HUES64 (cell line): ENCODE measurements around the gene CLASP1.

Experiments used
- H3K27ac ChIP-seq: 2 replicates; pipeline ENCODE4 v1.7.0; 2013; ENCODE audit warnings: low read depth, low read length, inconsistent platforms
- H3K27me3 ChIP-seq: 2 replicates; pipeline ENCODE4 v1.6.1; 2013; ENCODE audit warnings: mild to moderate bottlenecking, low read length; ENCODE audit not compliant: insufficient read depth
- H3K36me3 ChIP-seq: 2 replicates; pipeline ENCODE4 v1.6.1; 2013; ENCODE audit warnings: mild to moderate bottlenecking, low read length; ENCODE audit not compliant: insufficient read depth
- H3K4me1 ChIP-seq: 2 replicates; pipeline ENCODE4 v1.6.1; 2013; ENCODE audit warnings: mild to moderate bottlenecking, low read length, moderate library complexity; ENCODE audit not compliant: insufficient read depth
- H3K4me3 ChIP-seq: 2 replicates; pipeline ENCODE4 v1.5.1; 2013; ENCODE audit warnings: mild to moderate bottlenecking, low read length, moderate library complexity
- H3K9ac ChIP-seq: 2 replicates; pipeline ENCODE4 v1.6.1; 2013; ENCODE audit warnings: mild to moderate bottlenecking, low read depth, low read length
- H3K9me3 ChIP-seq: 2 replicates; pipeline ENCODE4 v1.6.1; 2013; ENCODE audit warnings: low read depth, low read length; ENCODE audit not compliant: insufficient read depth
- WGBS: fragments of 150-250, 120-280 bp; methylation state at CpG from one replicate; pipeline ENCODE4 v1.1.7; 2013; ENCODE audit warnings: missing lambda C conversion rate; 5-methylcytosine and 5-hydroxymethylcytosine counted together

The CLASP1 gene

DNA sequence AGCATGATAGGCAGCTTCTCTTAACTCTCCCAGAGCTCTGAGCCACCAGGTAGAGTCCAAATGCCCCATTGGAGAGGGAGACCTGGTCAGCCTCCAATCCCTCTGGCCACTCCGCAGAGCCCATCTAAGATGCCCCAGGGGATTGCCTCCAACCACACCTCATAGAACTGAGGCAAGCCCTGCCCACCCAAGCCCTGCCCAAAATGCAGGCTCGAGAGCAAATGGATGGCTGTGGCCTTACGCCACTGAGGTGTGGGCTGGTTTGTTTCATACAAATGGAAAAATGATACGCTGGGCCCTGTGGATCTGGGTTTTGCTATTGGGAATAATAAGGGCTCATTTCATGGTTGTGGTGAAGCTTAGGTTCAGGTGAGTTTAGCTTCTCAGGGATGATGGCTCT, 361.3 kb downstream of the CLASP1 start:
- Histone ChIP-seq H3K9me3 (no peaks in the 10 kb centered on the region; the same call in 1 of the 2 replicates), H3K36me3 (no peaks in the 10 kb centered on the region), H3K27ac (no peak overlapping the region), H3K27me3 (peaks cover 42% of the 10 kb centered on the region), H3K9ac (no peak overlapping the region), H3K4me1 (peaks cover 9% of the 10 kb centered on the region; the same call in 1 of the 2 replicates), H3K4me3 (no peak overlapping the region)
- 92% methylated on average over 4 of the region's 4 CpGs for WGBS
